Fibroblast of peridontal ligament (primary cell): ENCODE measurements around the gene ABHD17C.

Experiments used
- DNase-seq: peaks from one replicate; pipeline ENCODE4 v3.0.0-alpha.2; 2010; ENCODE audit errors: extremely low read depth

Gene ABHD17C

DNA sequence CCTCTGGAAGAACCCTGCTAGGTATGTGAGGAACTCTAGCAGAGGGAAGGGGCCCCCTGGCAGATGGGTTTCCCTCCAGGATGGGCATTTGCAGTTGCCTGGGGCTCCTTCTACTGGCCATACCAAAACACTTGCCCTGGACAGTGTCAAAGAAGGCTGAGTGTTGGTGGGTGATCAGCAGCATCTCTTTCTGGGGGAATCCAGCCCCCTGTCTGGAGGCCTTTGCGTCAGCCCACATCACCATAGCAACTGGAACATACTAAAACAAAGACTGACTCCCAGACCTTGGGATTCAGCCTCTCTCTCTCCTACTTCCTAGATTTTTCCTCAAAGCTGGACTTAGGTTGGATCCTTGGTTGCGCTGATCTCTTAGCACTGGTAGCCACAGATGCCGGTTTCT is 92.2 kb downstream of the ABHD17C start:
- no peak for DNase-seq

DNA sequence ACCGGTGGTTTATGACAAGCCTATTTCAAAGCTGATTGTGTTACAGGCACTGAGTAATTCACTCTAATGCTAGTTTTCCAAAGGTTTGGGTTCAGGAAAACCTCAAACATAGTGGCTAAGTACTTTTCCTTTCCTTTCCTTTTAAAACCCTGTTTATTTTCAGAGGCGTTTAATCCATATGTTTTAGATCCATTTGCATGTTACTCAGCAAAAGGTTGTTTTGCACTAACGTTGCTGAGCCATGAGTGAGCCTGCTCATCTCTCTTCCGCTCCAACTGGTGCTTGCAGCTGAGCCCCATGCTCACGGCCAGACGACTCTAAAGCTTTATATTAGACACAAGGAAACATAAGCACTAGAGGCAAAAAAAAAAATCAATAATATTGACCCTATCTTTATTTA is 93.4 kb downstream of the ABHD17C start:
- DNase-seq, result peak; percentile 87

- peak; percentile 93 for DNase-seq
Observed at GRCh38 chr15:80789296-80789695, 94.2 kb downstream of the ABHD17C start.

GRCh38 chr15:80789796-80790195 is 94.7 kb downstream of the ABHD17C start:
- no peak for DNase-seq

DNA sequence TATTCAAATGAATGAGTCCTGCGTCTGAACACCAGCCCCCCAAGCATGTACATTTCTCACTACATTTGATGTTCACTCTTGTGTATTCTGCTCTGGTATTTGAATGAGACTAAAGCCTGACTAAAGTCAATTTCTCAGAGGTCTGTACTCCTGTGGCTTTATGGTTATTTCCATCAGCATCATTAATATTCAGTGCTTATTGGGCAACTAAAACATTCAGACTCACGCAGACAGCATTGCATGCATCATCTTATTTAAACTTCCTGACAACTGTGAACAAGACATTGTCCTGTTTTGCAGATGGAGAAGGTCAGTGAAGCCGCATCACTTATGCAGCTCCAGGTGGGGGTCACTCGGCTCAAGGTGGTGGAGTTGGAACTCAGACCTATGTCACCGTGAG is 95.1 kb downstream of the ABHD17C start:
- no peak for DNase-seq

DNA sequence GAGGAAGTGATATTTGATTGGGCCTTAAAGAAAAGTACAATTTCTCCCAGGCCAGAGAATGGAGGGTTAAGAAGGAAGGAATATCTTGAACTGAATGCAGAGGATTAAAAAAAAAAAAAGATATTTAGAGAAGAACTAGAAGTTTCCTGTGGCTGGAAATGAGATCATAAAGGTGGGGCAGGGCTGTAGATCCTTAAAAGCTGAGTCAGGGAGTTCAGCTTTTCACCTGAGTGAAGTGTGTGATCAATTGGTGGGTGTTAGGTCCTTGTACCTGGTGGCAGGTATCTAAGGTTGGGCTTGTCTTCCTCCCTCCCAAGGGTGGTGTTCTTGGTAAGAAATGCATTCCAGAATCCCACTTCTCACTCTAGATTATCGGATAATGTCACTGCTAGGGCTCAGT is 95.9 kb downstream of the ABHD17C start:
- no peak for DNase-seq

DNA sequence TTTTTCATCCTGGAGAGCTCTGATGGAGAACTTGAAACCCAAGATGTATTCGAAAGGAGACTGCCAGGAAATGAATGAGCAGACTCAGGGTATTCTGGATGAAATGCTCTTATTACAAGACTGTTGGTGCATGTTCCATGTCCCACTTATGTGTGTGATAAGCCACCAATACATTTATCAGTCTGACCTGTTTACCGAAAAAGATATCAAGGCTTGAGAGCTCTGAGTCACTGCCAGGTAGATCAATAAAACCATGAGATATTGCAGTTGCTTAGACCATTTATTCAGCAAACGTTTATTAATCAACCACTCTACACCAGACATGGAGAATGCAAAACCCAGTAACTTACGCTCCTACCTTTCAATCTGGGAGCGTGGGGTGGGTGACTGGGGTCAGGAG is 101.3 kb downstream of the ABHD17C start:
- DNase-seq, result no peak

GRCh38 chr15:80798911-80799310 is 103.8 kb downstream of the ABHD17C start:
- DNase-seq, result no peak

- DNase-seq, result no peak
Observed at GRCh38 chr15:80800067-80800466, 105.0 kb downstream of the ABHD17C start.

- DNase-seq, result no peak
Observed at GRCh38 chr15:80801891-80802680, 107.0 kb downstream of the ABHD17C start.

DNA sequence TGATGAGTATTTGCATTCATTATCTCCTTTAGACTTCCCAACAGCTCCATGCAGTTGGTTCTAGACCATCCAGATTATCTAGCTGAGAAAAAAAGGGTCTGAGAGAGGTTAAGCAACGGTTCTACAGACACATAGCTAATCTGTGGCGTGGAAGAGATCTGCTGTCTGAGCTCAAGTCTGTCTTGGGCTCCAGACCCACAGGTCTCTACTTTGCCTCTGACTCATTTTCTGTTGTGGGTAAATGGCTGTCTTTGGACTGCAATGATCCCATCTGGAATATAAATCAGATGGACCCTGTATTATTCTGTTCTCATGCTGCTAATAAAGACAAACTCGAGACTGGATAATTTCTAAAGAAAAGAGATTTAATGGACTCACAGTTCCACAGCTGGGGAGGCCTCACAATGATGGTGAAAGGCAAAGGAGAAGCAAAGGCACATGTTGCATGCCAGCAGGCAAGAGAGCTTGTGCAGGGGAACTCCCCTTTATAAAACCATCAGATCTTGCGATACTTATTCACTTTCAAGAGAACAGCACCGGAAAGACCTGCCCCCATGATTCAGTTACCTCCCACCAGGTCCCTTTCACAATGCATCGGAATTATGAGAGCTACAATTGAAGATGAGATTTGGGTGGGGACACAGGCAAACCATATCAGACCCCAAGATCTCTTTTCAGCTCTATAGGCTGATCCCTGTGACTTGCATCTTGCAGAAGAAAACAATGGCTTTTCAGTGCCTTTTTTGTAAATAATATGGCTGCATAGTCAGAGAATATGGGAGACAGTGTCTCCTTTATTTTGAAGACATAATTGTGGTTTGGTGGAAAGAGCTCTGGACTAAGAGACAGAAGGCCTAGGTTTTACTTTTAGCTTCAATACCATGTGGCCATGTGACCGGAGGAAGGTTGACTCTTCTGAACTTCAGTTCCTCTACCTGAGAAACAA is 108.7 kb downstream of the ABHD17C start:
- no peak for DNase-seq

- no peak for DNase-seq
Observed at GRCh38 chr15:80804970-80805495, 109.9 kb downstream of the ABHD17C start.
